SK-N-SH treated with all-trans-retinoic acid at 6 μM for 48 hours (cell line): Measurements from ENCODE around the gene OGFOD3.
A peak's percentile ranks its signal among the peaks of the same experiment; 100 is the strongest.

Experiments used
- ATAC-seq: fragments of 200-7000 bp; cut with Tn5 transposase; 3 replicates; pipeline ENCODE4 v1.9.1; 2020; ENCODE audit warnings: mild to moderate bottlenecking, moderate library complexity
- BACH2 ChIP-seq: fragments of 250-450 bp; sonication (Bioruptor Pico); IDR thresholded peaks from 2 replicates; pipeline ENCODE4 v1.9.0; 2021; ENCODE audit warnings: mild to moderate bottlenecking, borderline replicate concordance
- ESRRG ChIP-seq: fragments of 250-450 bp; sonication (Bioruptor Pico); IDR thresholded peaks from 2 replicates; pipeline ENCODE4 v1.6.1; 2021; ENCODE audit warnings: mild to moderate bottlenecking
- GLIS3 ChIP-seq: fragments of 250-450 bp; sonication (Bioruptor Pico); IDR thresholded peaks from 2 replicates; pipeline ENCODE4 v1.5.0; 2020; ENCODE audit warnings: mild to moderate bottlenecking, moderate library complexity
- SNAI2 ChIP-seq: fragments of 250-450 bp; sonication (Bioruptor Pico); IDR thresholded peaks from 2 replicates; pipeline ENCODE4 v1.5.0; 2020; ENCODE audit warnings: mild to moderate bottlenecking, moderate library complexity
- TCF4 ChIP-seq: fragments of 250-450 bp; sonication (Bioruptor Pico); IDR thresholded peaks from 2 replicates; pipeline ENCODE4 v1.8.0; 2021; ENCODE audit warnings: mild to moderate bottlenecking, moderate library complexity, borderline replicate concordance
- ZC3H10 ChIP-seq: fragments of 250-450 bp; sonication (Bioruptor Pico); IDR thresholded peaks from 2 replicates; pipeline ENCODE4 v1.5.1; 2021; ENCODE audit warnings: mild to moderate bottlenecking, moderate library complexity
- ZNF70 ChIP-seq: fragments of 450-650 bp; formaldehyde crosslinking; IDR thresholded peaks from 2 replicates; pipeline ENCODE4 v1.5.0; 2020; ENCODE audit warnings: mild to moderate bottlenecking, moderate library complexity

The OGFOD3 gene

GRCh38 chr17:82343560-82343959 is 74.8 kb downstream of the OGFOD3 start:
- ATAC-seq: no peak
- TF ChIP-seq GLIS3 (CRISPR knock-in tag) (no peak), SNAI2 (no peak), ESRRG (no peak), TCF4 (CRISPR knock-in tag) (no peak), ZNF70 (CRISPR knock-in tag) (no peak)
- TF ChIP-seq, all 23 proteins: peak for 0

DNA sequence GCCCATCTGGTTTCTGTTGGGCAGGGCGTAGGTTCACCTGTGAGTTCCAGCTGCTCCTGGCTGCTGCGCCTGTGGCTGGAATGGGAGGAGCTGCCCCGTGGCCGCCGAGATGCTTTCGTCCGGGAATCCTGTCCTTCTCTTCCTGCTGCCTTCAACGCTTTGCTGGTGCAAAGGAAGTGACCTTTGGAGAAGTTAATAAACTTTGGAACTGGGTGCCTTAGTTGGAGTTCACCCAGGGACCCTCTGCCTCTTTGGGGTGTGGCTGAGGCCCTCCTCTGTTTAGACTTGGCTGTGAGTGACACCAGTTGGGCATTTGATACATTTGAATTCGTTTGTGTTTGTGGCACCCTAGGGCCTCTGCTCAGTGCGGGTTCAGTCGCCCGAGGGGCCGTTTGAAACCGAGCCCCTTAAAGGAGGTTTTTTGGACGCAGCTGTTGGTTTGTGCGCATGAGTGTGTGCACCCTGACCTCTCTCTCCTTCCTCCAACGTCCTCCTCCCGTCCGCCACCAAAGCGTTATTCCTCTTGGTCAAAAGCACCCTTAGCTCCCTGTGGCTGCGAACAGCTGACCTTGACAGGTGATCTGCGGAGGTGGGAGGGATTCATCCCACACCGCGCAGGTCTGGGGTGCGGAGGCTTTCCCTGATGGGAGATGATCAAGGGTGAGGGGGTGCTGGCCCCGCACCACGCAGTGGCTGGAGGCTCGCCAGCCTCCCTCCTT is 75.9 kb downstream of the OGFOD3 start:
- ATAC-seq: no peak
- no peak for TF ChIP-seq TCF4 (CRISPR knock-in tag)
- no peak for TF ChIP-seq BACH2 (CRISPR knock-in tag)
- TF ChIP-seq ZC3H10: no peak

DNA sequence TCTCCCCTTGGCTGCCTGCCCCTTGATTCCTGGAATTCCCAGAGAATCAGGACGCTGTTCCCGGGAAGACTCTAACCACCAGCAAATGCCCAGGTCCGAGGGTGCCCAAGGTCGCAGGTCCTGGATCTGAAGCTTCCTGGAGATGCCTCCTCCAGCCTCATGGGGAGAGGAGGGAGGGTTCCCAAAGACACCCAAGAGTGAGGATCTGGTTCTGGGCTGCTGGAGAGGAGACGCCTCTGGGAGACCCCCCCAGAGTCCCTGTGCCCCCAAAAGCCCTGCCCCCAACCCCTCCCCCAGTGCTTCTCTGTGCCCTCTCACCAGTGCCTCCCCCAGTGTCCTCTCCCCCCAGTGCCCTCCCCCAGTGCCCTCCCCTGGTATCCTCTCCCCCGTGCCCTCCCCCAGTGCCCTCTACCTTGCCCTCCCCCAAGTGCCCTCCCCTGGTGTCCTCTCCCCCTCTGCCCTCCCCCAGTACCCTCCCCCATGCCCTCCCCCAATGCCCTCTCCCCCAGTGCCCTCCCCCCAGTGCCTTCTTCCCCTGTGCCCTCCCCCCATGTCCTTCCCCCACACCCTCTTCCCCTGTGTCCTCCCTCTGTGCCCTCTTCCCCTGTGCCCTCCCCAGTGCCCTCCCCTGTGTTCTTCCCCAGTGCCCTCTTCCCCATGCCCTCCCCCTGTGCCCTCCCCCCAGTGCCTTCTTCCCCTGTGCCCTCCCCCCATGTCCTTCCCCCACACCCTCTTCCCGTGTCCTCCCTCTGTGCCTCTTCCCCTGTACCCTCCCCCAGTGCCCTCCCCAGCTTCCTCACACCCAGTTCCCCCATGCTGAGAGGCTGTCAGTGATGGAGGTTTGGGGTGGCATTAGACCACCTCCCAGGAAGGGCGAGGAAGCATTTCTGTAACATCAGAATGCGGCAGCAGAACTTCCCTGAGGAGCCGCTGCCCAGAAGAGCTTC is 78.5 kb downstream of the OGFOD3 start:
- peak; percentile 57; the same call in 2 of the 3 replicates for ATAC-seq
- no peak for TF ChIP-seq ZNF70 (CRISPR knock-in tag)
- no peak for TF ChIP-seq ESRRG
